GM12875 (cell line): Measurements from ENCODE around the gene POLN.

Experiments used
- H3K4me3 ChIP-seq: one replicate; pipeline ENCODE4 v1.5.1; 2011; ENCODE audit warnings: low read depth, low read length, control low read depth
- CTCF ChIP-seq: IDR thresholded peaks from 2 replicates; pipeline ENCODE4 v1.5.1; 2011; ENCODE audit warnings: low read depth, mild to moderate bottlenecking, control low read depth, inconsistent platforms, low read length, moderate library complexity, borderline replicate concordance; ENCODE audit not compliant: insufficient read depth

The POLN gene

GRCh38 chr4:2132438-2132837 is 109.5 kb downstream of the POLN start:
- H3K4me3 ChIP-seq = no peak overlapping the region
- TF ChIP-seq CTCF = no peak

- no peak overlapping the region for H3K4me3 ChIP-seq
- TF ChIP-seq CTCF = no peak
Observed at GRCh38 chr4:2127609-2128332, 114.2 kb downstream of the POLN start.

GRCh38 chr4:2126309-2127043 is 115.4 kb downstream of the POLN start:
- no peak overlapping the region for H3K4me3 ChIP-seq
- no peak for TF ChIP-seq CTCF

- no peak for TF ChIP-seq CTCF
- no peak overlapping the region for H3K4me3 ChIP-seq
Observed at GRCh38 chr4:2125831-2126230, 116.1 kb downstream of the POLN start.

GRCh38 chr4:2125023-2125422 is 116.9 kb downstream of the POLN start:
- H3K4me3 ChIP-seq = no peak overlapping the region
- no peak for TF ChIP-seq CTCF

GRCh38 chr4:2116687-2117400 is 125.1 kb downstream of the POLN start:
- no peak for TF ChIP-seq CTCF
- no peak overlapping the region for H3K4me3 ChIP-seq
